GM23338 (cell line): Measurements from ENCODE around the gene FGFR2. TPM values are rescaled to one million over a fixed set of nuclear protein-coding genes. Genes with fewer than 3 reads are reported as not detected.
A peak's percentile ranks its signal among the peaks of the same experiment; 100 is the strongest.

ENCODE experiments used
- ATAC-seq: fragments of 200-7000 bp; cut with Tn5 transposase; 3 replicates; pipeline ENCODE4 v1.9.1; 2020
- DNase-seq: peaks from one replicate; pipeline ENCODE4 v3.0.0-alpha.2; 2015; ENCODE audit warnings: low spot score
- H2AFZ ChIP-seq: fragments of 200-600 bp; sonication (generic); 2 replicates; pipeline ENCODE4 v1.8.0; 2016; ENCODE audit warnings: antibody characterized with exemption, mild to moderate bottlenecking, moderate library complexity
- H3F3A ChIP-seq: fragments of 200-600 bp; sonication (generic); replicated peaks from 2 replicates; pipeline ENCODE4 v1.8.0; 2017; ENCODE audit warnings: antibody characterized with exemption, mixed run types, low read depth
- H3K27ac ChIP-seq: fragments of 200-600 bp; sonication (generic); 2 replicates; pipeline ENCODE4 v1.6.1; 2016; ENCODE audit warnings: low read depth
- H3K27me3 ChIP-seq: fragments of 200-600 bp; sonication (generic); 2 replicates; pipeline ENCODE4 v1.8.0; 2016; ENCODE audit warnings: mild to moderate bottlenecking, mixed run types, moderate library complexity; ENCODE audit not compliant: insufficient read depth
- H3K36me3 ChIP-seq: fragments of 200-600 bp; sonication (generic); 2 replicates; pipeline ENCODE4 v1.8.0; 2016; ENCODE audit warnings: mild to moderate bottlenecking; ENCODE audit not compliant: insufficient read depth
- H3K4me1 ChIP-seq: fragments of 200-600 bp; sonication (generic); 2 replicates; pipeline ENCODE4 v1.8.0; 2016; ENCODE audit warnings: mild to moderate bottlenecking, moderate library complexity; ENCODE audit not compliant: insufficient read depth
- H3K4me2 ChIP-seq: fragments of 200-600 bp; sonication (generic); 2 replicates; pipeline ENCODE4 v1.7.1; 2017; ENCODE audit warnings: mixed run types
- H3K4me3 ChIP-seq: fragments of 200-600 bp; sonication (generic); 2 replicates; pipeline ENCODE4 v1.6.1; 2016; ENCODE audit warnings: mixed run types
- H3K79me2 ChIP-seq: fragments of 200-600 bp; sonication (generic); replicated peaks from 2 replicates; pipeline ENCODE4 v1.8.0; 2017; ENCODE audit warnings: mild to moderate bottlenecking; ENCODE audit not compliant: insufficient read depth
- H3K9me2 ChIP-seq: fragments of 200-600 bp; sonication (generic); 2 replicates; pipeline ENCODE4 v1.8.0; 2017; ENCODE audit not compliant: insufficient read depth
- H4K20me1 ChIP-seq: fragments of 200-600 bp; sonication (generic); replicated peaks from 2 replicates; pipeline ENCODE4 v1.8.0; 2017; ENCODE audit warnings: mild to moderate bottlenecking; ENCODE audit not compliant: insufficient read depth
- H3K27ac Mint-ChIP-seq: 2 replicates; pipeline ENCODE4 v1.8.0; 2020; ENCODE audit warnings: inconsistent platforms, mild to moderate bottlenecking, moderate library complexity, mixed read lengths
- H3K27me3 Mint-ChIP-seq: 3 replicates; pipeline ENCODE4 v1.8.0; 2022; ENCODE audit warnings: low read depth, mild to moderate bottlenecking, moderate library complexity, mixed read lengths, inconsistent platforms; ENCODE audit not compliant: insufficient read depth, poor library complexity
- H3K36me3 Mint-ChIP-seq: 3 replicates; pipeline ENCODE4 v1.8.0; 2021; ENCODE audit warnings: low read depth, mild to moderate bottlenecking, inconsistent platforms, moderate library complexity, mixed read lengths
- H3K4me1 Mint-ChIP-seq: 3 replicates; pipeline ENCODE4 v1.8.0; 2020; ENCODE audit warnings: mild to moderate bottlenecking, inconsistent platforms, mixed read lengths
- H3K4me3 Mint-ChIP-seq: 3 replicates; pipeline ENCODE4 v1.8.0; 2021; ENCODE audit warnings: moderate library complexity, mild to moderate bottlenecking, inconsistent platforms, mixed read lengths
- H3K9me3 Mint-ChIP-seq: 3 replicates; pipeline ENCODE4 v1.8.0; 2020; ENCODE audit warnings: moderate library complexity, mild to moderate bottlenecking, inconsistent platforms, mixed read lengths
- CREB1 ChIP-seq: fragments of 250-450 bp; sonication (Bioruptor Pico); IDR thresholded peaks from 2 replicates; pipeline ENCODE4 v1.5.0; 2020; ENCODE audit warnings: low read depth, mild to moderate bottlenecking, moderate library complexity
- CTCF ChIP-seq, 2 experiments: fragments of 200-600 bp in 1 of 2; sonication (generic) in 1 of 2; conservative IDR thresholded peaks; 2 replicates each; pipeline versions ENCODE4 v1.5.1 to v1.6.1; 2016 to 2017; ENCODE audit warnings: antibody characterized with exemption in 2 of 2, low read depth in 2 of 2, mild to moderate bottlenecking in 2 of 2, moderate library complexity in 1 of 2
- ETS1 ChIP-seq: IDR thresholded peaks from 2 replicates; pipeline ENCODE4 v1.6.1; 2016; ENCODE audit warnings: antibody characterized with exemption
- EZH2 ChIP-seq: fragments of 200-600 bp; sonication (generic); IDR thresholded peaks from one replicate; pipeline ENCODE4 v1.8.0; 2017; ENCODE audit warnings: antibody characterized with exemption, mild to moderate bottlenecking, low read depth; ENCODE audit not compliant: unreplicated experiment
- EZH2phosphoT487 ChIP-seq: fragments of 200-600 bp; sonication (generic); IDR thresholded peaks from one replicate; pipeline ENCODE4 v1.8.1; 2018; ENCODE audit warnings: antibody characterized with exemption; ENCODE audit not compliant: unreplicated experiment
- JUNB ChIP-seq: IDR thresholded peaks from one replicate; pipeline ENCODE4 v1.6.1; 2016; ENCODE audit warnings: antibody characterized with exemption; ENCODE audit not compliant: unreplicated experiment
- NANOG ChIP-seq: IDR thresholded peaks from 2 replicates; pipeline ENCODE4 v1.6.1; 2016; ENCODE audit warnings: antibody characterized with exemption, borderline replicate concordance
- POLR2AphosphoS5 ChIP-seq: IDR thresholded peaks from 2 replicates; pipeline ENCODE4 v1.6.1; 2016; ENCODE audit warnings: antibody characterized with exemption, low read depth
- REST ChIP-seq: IDR thresholded peaks from one replicate; pipeline ENCODE4 v1.6.1; 2018; ENCODE audit warnings: antibody characterized with exemption; ENCODE audit not compliant: unreplicated experiment
- STAT1 ChIP-seq: IDR thresholded peaks from one replicate; pipeline ENCODE4 v1.6.1; 2016; ENCODE audit warnings: antibody characterized with exemption; ENCODE audit not compliant: unreplicated experiment
- ZNF114 ChIP-seq: fragments of 250-450 bp; sonication (Bioruptor Pico); IDR thresholded peaks from 2 replicates; pipeline ENCODE4 v1.5.0; 2020; ENCODE audit warnings: mild to moderate bottlenecking, moderate library complexity
- ZNF331 ChIP-seq: fragments of 250-450 bp; sonication (Bioruptor Pico); IDR thresholded peaks from 2 replicates; pipeline ENCODE4 v1.5.0; 2020; ENCODE audit warnings: low read depth, mild to moderate bottlenecking, moderate library complexity
- ZNF462 ChIP-seq: fragments of 250-450 bp; sonication (Bioruptor Pico); IDR thresholded peaks from 2 replicates; pipeline ENCODE4 v1.5.0; 2020; ENCODE audit warnings: mild to moderate bottlenecking, moderate library complexity
- polyA plus RNA-seq: library from polyadenylated mRNA; unstranded; fragments of >200 nt; fragmentation: Nextera tagmentation; extraction: Ambion mirVana; gene quantifications from 2 replicates; pipeline ENCODE4 v1.2.1, GENCODE V29; 2016
- total RNA-seq: library from RNA; depleted of rRNA; stranded (reverse); fragments of >200 nt; shearing (Covaris generic); gene quantifications from 2 replicates; pipeline ENCODE4 v1.2.3, GENCODE V29; 2014

FGFR2 gene
- total and polyA plus RNA-seq, 2 experiments from 2014 or later = 31.1 to 106 TPM

GRCh38 chr10:121608469-121609190 is 10.4 kb upstream of the FGFR2 start:
- peaks cover 19% of the 10 kb centered on the region for H3K27me3 Mint-ChIP-seq
- H2AFZ ChIP-seq = peak overlapping the region; percentile 94
- TF ChIP-seq ETS1 (peak; percentile 33; the same call in 1 of the 2 replicates), ZNF114 (CRISPR knock-in tag) (no peak), ZNF462 (CRISPR knock-in tag) (no peak), NANOG (no peak), REST (no peak), EZH2 (no peak), EZH2phosphoT487 (no peak), CREB1 (CRISPR knock-in tag) (peak; percentile 51; the same call in 1 of the 2 replicates), JUNB (no peak), POLR2AphosphoS5 (no peak), CTCF (conservative IDR thresholded peaks at IDR 0.05; ENCODE audit: low read depth in 2 of 2) (peak; percentile 80 to 82), STAT1 (no peak), ZNF331 (CRISPR knock-in tag) (no peak)

More at GRCh38 chr10:121608469-121609190, 10.4 kb upstream of the FGFR2 start:
- H3K4me3 ChIP-seq = peak overlapping the region; percentile 44
- DNase-seq (peak; percentile 84), ATAC-seq (peak; percentile 89)
- peaks cover 8% of the 10 kb centered on the region; the same call in 1 of the 2 replicates for H3K27me3 ChIP-seq
- no peaks in the 10 kb centered on the region for H3K4me1 ChIP-seq
- Mint-ChIP-seq H3K27ac (no peak overlapping the region), H3K4me3 (peak overlapping the region; percentile 33; the same call in 2 of the 3 replicates), H3K9me3 (no peaks in the 10 kb centered on the region; the same call in 2 of the 3 replicates), H3K4me1 (peaks cover 18% of the 10 kb centered on the region), H3K36me3 (no peaks in the 10 kb centered on the region)
- no peak overlapping the region for H3K27ac ChIP-seq
- peak overlapping the region; percentile 80; the same call in 1 of the 2 replicates for H3K4me2 ChIP-seq
- no peaks in the 10 kb centered on the region for H3K9me2 ChIP-seq
- no peaks in the 10 kb centered on the region for H3F3A ChIP-seq
- H3K79me2 ChIP-seq = no peaks in the 10 kb centered on the region
- H4K20me1 ChIP-seq = no peaks in the 10 kb centered on the region
- no peaks in the 10 kb centered on the region for H3K36me3 ChIP-seq
